Osteoblast (primary cell): Measurements from ENCODE around the gene SYT11. TPM values are rescaled to one million over a fixed set of nuclear protein-coding genes. Genes with fewer than 3 reads are reported as not detected.

Source experiments
- DNase-seq: peaks from one replicate; pipeline ENCODE4 v3.0.0; 2011; ENCODE audit warnings: low spot score, mixed read lengths; ENCODE audit not compliant: insufficient read length; ENCODE audit errors: missing footprints
- H2AFZ ChIP-seq: 2 replicates; pipeline ENCODE4 v1.6.0; 2011; ENCODE audit warnings: mild to moderate bottlenecking, low read length
- H3K27ac ChIP-seq: 2 replicates; pipeline ENCODE4 v1.5.1; 2011; ENCODE audit warnings: mild to moderate bottlenecking, low read depth, low read length, moderate library complexity
- H3K27me3 ChIP-seq: 2 replicates; pipeline ENCODE4 v1.6.0; 2012; ENCODE audit warnings: mild to moderate bottlenecking, control low read depth, inconsistent platforms, low read length, moderate library complexity; ENCODE audit not compliant: insufficient read depth
- H3K36me3 ChIP-seq: 2 replicates; pipeline ENCODE4 v1.5.1; 2011; ENCODE audit warnings: mild to moderate bottlenecking, low read length, control low read depth, moderate library complexity; ENCODE audit not compliant: insufficient read depth
- H3K4me1 ChIP-seq: 2 replicates; pipeline ENCODE4 v1.5.1; 2011; ENCODE audit warnings: mild to moderate bottlenecking, low read length, control low read depth, moderate library complexity; ENCODE audit not compliant: insufficient read depth
- H3K4me2 ChIP-seq: 2 replicates; pipeline ENCODE4 v1.6.0; 2011; ENCODE audit warnings: mild to moderate bottlenecking, low read length; ENCODE audit not compliant: insufficient read depth
- H3K4me3 ChIP-seq: fragments of 200-600 bp; sonication (generic); 3 replicates; pipeline ENCODE4 v1.5.1; 2012; ENCODE audit warnings: mild to moderate bottlenecking, low read length, inconsistent platforms; ENCODE audit not compliant: insufficient read depth
- H3K79me2 ChIP-seq: 2 replicates; pipeline ENCODE4 v1.6.0; 2012; ENCODE audit warnings: mild to moderate bottlenecking, low read length, control low read depth, inconsistent platforms; ENCODE audit not compliant: insufficient read depth
- H3K9me3 ChIP-seq: 2 replicates; pipeline ENCODE4 v1.5.1; 2011; ENCODE audit warnings: low read depth, low read length, control low read depth
- H4K20me1 ChIP-seq: 2 replicates; pipeline ENCODE4 v1.6.0; 2012; ENCODE audit warnings: mild to moderate bottlenecking, low read length, control low read depth; ENCODE audit not compliant: insufficient read depth
- total RNA-seq: library from RNA; depleted of rRNA; stranded (reverse); fragments of >200 nt; gene quantifications from 2 replicates; pipeline ENCODE4 v1.2.3, GENCODE V29; 2012
- TF ChIP-seq, protein P1 (sequence below): IDR thresholded peaks from 2 replicates; pipeline ENCODE4 v1.5.1; 2011; ENCODE audit warnings: mild to moderate bottlenecking, low read depth, low read length, moderate library complexity; ENCODE audit errors: extremely low read depth

SYT11 gene
- total RNA-seq, 1 donor = 33.3 TPM

DNA sequence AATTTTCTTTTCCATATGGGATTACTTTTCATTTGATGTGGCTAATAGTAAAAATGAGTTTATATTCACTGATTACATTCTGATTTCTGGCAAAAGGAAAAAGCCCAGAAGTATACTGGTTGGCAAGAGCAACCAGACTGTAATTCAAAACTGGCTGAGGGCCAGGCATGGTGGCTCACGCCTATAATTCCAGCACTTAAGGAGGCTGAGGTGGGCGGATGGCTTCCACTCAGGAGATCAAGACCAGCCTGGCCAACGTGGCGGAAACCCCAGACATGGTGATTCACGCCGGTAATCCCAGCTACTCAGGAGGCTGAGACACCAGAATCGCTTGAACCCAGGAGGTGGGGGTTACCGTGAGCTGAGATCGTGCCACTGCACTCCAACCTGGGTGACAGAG lies 14.5 kb downstream of the SYT11 start:
- no peaks in the 10 kb centered on the region for H3K27me3 ChIP-seq
- H3K4me1 ChIP-seq = peaks cover 4% of the 10 kb centered on the region
- H3K9me3 ChIP-seq = no peaks in the 10 kb centered on the region
- no peaks in the 10 kb centered on the region for H4K20me1 ChIP-seq
- H2AFZ ChIP-seq = no peak overlapping the region
- H3K27ac ChIP-seq = no peak overlapping the region
- no peak for DNase-seq
- no peak overlapping the region for H3K4me3 ChIP-seq
- H3K4me2 ChIP-seq = no peak overlapping the region
- H3K79me2 ChIP-seq = peaks cover 7% of the 10 kb centered on the region
- TF ChIP-seq, protein P1, sequence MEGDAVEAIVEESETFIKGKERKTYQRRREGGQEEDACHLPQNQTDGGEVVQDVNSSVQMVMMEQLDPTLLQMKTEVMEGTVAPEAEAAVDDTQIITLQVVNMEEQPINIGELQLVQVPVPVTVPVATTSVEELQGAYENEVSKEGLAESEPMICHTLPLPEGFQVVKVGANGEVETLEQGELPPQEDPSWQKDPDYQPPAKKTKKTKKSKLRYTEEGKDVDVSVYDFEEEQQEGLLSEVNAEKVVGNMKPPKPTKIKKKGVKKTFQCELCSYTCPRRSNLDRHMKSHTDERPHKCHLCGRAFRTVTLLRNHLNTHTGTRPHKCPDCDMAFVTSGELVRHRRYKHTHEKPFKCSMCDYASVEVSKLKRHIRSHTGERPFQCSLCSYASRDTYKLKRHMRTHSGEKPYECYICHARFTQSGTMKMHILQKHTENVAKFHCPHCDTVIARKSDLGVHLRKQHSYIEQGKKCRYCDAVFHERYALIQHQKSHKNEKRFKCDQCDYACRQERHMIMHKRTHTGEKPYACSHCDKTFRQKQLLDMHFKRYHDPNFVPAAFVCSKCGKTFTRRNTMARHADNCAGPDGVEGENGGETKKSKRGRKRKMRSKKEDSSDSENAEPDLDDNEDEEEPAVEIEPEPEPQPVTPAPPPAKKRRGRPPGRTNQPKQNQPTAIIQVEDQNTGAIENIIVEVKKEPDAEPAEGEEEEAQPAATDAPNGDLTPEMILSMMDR = no peak
- no peaks in the 10 kb centered on the region for H3K36me3 ChIP-seq

DNA sequence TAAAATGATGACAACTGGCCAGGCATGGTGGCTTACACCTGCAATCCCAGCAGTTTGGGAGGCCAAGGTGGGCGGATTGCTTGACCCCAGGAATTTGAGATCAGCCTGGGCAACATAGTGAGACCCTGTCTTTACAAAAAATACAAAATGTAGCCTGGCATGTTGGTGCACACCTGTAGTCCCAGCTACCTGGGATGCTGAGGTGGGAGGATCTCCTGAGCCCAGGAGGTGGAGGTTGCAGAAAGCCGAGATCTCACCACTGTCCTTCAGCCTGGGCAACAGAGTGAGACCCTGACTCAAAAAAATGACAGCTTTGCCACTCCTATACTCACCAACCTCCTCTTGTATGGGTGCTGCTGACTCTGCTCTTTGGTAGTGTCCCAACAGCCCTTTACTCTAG lies 18.6 kb downstream of the SYT11 start:
- H3K27me3 ChIP-seq = no peaks in the 10 kb centered on the region
- no peaks in the 10 kb centered on the region for H3K79me2 ChIP-seq
- no peak for DNase-seq
- H3K27ac ChIP-seq = no peak overlapping the region
- TF ChIP-seq, protein P1 = no peak
- H3K36me3 ChIP-seq = peaks cover 9% of the 10 kb centered on the region
- H3K4me3 ChIP-seq = no peak overlapping the region
- H3K4me1 ChIP-seq = peaks cover 4% of the 10 kb centered on the region
- no peak overlapping the region for H3K4me2 ChIP-seq
- H2AFZ ChIP-seq = no peak overlapping the region
- H4K20me1 ChIP-seq = no peaks in the 10 kb centered on the region
- no peaks in the 10 kb centered on the region for H3K9me3 ChIP-seq

DNA sequence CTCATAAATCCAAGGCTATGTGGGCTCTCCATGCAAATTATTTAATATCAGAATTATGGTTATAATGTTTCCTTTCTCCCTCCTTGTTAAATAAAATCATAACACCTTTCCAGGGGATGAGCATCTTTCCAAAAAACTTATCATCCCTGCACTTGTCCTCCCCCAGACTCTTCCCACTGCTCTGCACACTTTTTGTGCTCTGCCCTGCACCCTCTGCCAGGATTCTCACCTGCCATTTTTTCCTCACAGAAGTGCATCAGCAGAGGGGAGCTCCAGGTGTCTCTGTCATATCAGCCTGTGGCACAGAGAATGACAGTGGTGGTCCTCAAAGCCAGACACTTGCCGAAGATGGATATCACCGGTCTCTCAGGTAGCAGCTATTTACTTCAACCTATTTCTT lies 20.9 kb downstream of the SYT11 start:
- Histone ChIP-seq H3K27me3 (no peaks in the 10 kb centered on the region), H3K4me2 (no peak overlapping the region), H3K4me1 (peaks cover 17% of the 10 kb centered on the region), H3K9me3 (no peaks in the 10 kb centered on the region), H4K20me1 (no peaks in the 10 kb centered on the region), H3K4me3 (no peak overlapping the region), H3K27ac (no peak overlapping the region), H2AFZ (no peak overlapping the region), H3K36me3 (peaks cover 9% of the 10 kb centered on the region), H3K79me2 (no peaks in the 10 kb centered on the region)
- TF ChIP-seq, protein P1 = no peak
- no peak for DNase-seq

DNA sequence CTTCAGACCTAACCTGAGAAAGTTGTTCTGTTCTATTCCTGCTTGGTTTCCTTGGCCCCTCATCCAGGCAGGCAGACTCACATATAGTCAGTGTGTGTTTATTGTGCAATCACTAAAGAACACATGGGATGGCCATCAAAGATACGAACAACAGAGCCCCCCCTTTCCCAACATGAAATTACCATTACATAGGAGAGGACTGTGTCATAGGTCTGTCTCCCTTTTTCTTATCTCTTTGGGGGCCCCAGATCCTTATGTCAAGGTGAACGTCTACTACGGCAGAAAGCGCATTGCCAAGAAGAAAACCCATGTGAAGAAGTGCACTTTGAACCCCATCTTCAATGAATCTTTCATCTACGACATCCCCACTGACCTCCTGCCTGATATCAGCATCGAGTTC lies 21.6 kb downstream of the SYT11 start:
- Histone ChIP-seq H3K36me3 (peaks cover 9% of the 10 kb centered on the region), H3K9me3 (no peaks in the 10 kb centered on the region), H3K79me2 (no peaks in the 10 kb centered on the region), H3K4me1 (peaks cover 17% of the 10 kb centered on the region), H3K4me3 (no peak overlapping the region), H4K20me1 (no peaks in the 10 kb centered on the region), H3K27ac (no peak overlapping the region), H3K27me3 (no peaks in the 10 kb centered on the region), H2AFZ (no peak overlapping the region), H3K4me2 (no peak overlapping the region)
- DNase-seq = no peak
- TF ChIP-seq, protein P1 = no peak
